ENCODE results near the gene P2RY12.

GRCh38 chr3:151398895-151399294, 14.3 kb upstream of the P2RY12 start:
- TF ChIP-seq HOXD13 (CRISPR knock-in tag; IDR thresholded peaks at IDR 0.05; ENCODE audit: borderline replicate concordance) (no peak), ZNF830 (tag by site-specific recombination; IDR thresholded peaks at IDR 0.05; ENCODE audit: low read depth) (no peak), CTCF (tag by site-specific recombination; IDR thresholded peaks at IDR 0.05) (no peak), ZNF747 (tag by site-specific recombination; IDR thresholded peaks at IDR 0.05) (no peak), ZSCAN5A (tag by site-specific recombination; IDR thresholded peaks at IDR 0.05) (no peak), ZNF398 (tag by site-specific recombination; IDR thresholded peaks at IDR 0.05) (no peak), ZNF274 (IDR thresholded peaks at IDR 0.05; ENCODE audit: low read length) (no peak), ZNF274 (tag by site-specific recombination; IDR thresholded peaks at IDR 0.05; ENCODE audit: borderline replicate concordance) (no peak), ZBTB7A (tag by site-specific recombination; IDR thresholded peaks at IDR 0.05; ENCODE audit: low read depth) (no peak), ZNF416 (tag by site-specific recombination; IDR thresholded peaks at IDR 0.05) (no peak), ZNF548 (tag by site-specific recombination; IDR thresholded peaks at IDR 0.05) (no peak), ZSCAN16 (tag by site-specific recombination; IDR thresholded peaks at IDR 0.05) (no peak), HOXA7 (CRISPR knock-in tag; IDR thresholded peaks at IDR 0.05; ENCODE audit: borderline replicate concordance) (no peak), ZNF302 (tag by site-specific recombination; IDR thresholded peaks at IDR 0.05; ENCODE audit: low read depth) (no peak)

All from HEK293 (cell line).